GM12874 (cell line): ENCODE measurements around the gene MYO1E.

Source experiments
- CTCF ChIP-seq: IDR thresholded peaks from 2 replicates; pipeline ENCODE4 v1.5.1; 2011; ENCODE audit warnings: low read depth, mild to moderate bottlenecking, control low read depth, low read length, moderate library complexity; ENCODE audit not compliant: insufficient read depth

MYO1E gene

DNA sequence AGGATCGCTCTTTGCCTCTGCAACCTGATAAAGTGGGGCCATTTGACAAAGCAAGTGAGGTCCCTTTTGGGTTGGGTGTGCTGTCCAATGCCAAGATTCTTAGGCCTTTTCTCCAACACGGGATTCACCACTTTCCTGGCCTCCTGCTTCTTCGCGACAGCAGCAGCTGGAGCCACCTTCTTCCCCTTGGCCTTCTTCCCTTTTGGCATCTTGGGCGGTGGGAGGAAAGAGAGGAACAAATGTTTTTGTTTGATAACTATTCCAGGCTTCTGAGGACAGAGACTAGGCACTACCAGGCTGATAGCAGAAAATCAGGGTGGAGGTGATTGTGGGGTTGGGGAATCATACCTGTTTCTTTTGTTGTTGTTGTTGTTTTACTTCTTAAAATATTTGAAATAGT lies 35.3 kb upstream of the MYO1E start:
- TF ChIP-seq CTCF, result no peak

DNA sequence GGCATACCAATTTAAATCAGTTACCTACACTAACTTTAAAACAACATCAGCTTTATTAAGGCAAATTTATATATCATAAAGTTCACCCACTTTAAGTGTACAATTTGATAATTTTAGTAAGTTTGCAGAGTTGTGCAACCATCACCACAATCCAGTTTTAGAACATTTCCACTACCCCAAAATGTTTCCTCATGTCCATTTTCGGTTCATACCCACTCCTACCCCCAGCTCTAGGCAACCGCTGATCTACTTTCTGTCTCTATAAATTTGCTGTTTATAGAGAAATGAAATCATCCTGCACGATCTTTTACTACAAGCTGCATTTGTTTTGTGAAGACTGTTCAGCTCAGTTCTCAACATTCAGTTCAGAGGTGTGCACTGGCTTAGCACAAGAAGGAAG lies 33.8 kb upstream of the MYO1E start:
- no peak for TF ChIP-seq CTCF

GRCh38 chr15:59405079-59405478 lies 32.4 kb upstream of the MYO1E start:
- TF ChIP-seq CTCF, result no peak

GRCh38 chr15:59401824-59402569 lies 29.3 kb upstream of the MYO1E start:
- TF ChIP-seq CTCF, result no peak

DNA sequence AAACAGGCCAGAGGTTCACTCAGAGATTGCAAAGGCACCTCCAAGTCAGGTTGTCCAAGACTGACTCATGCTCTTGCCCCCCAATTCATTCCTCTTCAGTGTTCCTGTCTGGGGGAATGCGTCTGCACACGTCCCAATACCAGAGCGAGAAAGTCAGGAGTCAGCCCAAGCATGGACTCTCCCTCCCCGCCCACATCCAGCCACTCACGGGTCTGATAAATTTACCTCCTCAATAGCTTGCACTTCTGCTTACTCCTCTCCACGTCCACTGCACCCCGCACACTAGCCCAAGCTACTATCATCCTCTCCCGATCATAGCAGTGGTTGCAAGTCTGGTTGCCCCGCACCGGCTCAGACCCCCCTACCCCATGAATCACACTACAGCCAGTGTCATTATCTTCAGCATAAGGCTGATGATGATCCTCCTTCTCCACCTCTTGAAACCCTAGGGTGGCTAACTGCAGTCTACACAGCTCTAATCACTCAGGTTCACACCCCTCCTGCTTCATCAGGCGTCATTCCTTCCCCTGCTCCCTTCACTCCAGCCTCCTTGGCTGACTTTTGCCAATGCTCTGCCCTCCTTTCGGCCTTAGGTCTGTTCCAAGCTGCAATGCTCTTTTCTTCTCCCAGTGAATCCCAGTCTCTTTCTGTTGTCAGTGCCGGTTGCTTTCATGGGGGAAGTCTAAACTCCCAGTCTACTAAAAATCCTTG lies 27.6 kb upstream of the MYO1E start:
- no peak for TF ChIP-seq CTCF

DNA sequence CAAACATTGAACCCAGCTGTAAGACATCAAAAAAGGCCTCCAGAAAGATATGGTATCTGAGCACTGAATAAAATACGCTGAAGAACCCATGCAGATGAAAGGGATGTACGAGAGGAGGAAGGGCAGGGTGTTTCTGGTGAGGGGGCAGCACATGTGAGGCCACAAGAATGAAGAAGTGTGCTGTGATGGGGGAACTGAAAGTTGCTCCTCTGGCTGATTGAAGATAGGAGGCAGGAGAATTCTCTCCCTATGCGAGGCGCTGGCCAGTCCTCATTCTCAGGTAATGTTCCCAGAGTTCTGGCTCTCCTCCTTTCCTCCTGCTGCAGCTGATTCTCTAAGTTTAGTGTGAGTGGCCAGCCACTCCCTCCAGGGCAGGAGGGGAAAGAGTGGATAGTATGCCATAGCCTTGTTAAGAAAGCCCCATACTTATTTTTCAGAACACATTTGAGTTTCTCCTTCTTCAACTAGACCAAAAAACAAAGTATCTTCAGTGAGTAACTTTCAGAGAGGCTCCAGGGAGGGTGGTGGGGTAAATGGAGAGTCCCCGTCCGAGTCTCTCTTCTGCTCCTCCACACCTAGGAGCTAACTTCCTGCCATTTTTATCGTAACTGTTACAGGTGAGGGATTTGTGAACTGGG lies 26.9 kb upstream of the MYO1E start:
- TF ChIP-seq CTCF, result no peak

- no peak for TF ChIP-seq CTCF
Measured at GRCh38 chr15:59398220-59398619, 25.5 kb upstream of the MYO1E start.
